Liver (tissue), 3 donors: ENCODE measurements around the gene SLC8A1.

Experiments
- CTCF ChIP-seq: fragments of 150-350 bp; IDR thresholded peaks from 2 replicates; pipeline ENCODE4 v1.5.1; 2017; ENCODE audit warnings: improper control_type of control experiment, low read depth, low read length; ENCODE audit not compliant: missing input control
- FOXA1 ChIP-seq: IDR thresholded peaks from 2 replicates; pipeline ENCODE4 v1.6.1; 2016; ENCODE audit warnings: antibody characterized with exemption
- JUND ChIP-seq, 2 donors: IDR thresholded peaks; 2 replicates each; pipeline ENCODE4 v1.6.1; 2016; ENCODE audit warnings: antibody characterized with exemption in 2 of 2
- REST ChIP-seq: IDR thresholded peaks from 2 replicates; pipeline ENCODE4 v1.6.1; 2016; ENCODE audit warnings: antibody characterized with exemption, mild to moderate bottlenecking
- donor health status: healthy.
- donor health status: healthy.

- TF ChIP-seq CTCF (no peak), FOXA1 (no peak), JUND (IDR thresholded peaks at IDR 0.05) (no peak), REST (no peak)
Measured at GRCh38 chr2:40458271-40458794, 6.4 kb upstream of the SLC8A1 start.
